Adipocyte (in vitro differentiated cells): ENCODE data around the gene LSM7.

Source experiments
- DNase-seq: peaks from one replicate; pipeline ENCODE4 v3.0.0-alpha.2; 2015; ENCODE audit warnings: low read depth
- H3K27me3 ChIP-seq: replicated peaks from 2 replicates; pipeline ENCODE4 v1.7.0; 2013; ENCODE audit warnings: mild to moderate bottlenecking, low read length, moderate library complexity; ENCODE audit not compliant: control insufficient read depth, insufficient read depth
- H3K36me3 ChIP-seq: 2 replicates; pipeline ENCODE4 v1.7.0; 2013; ENCODE audit warnings: low read length, mild to moderate bottlenecking, moderate library complexity; ENCODE audit not compliant: control insufficient read depth, insufficient read depth, severe bottlenecking
- H3K4me1 ChIP-seq: 2 replicates; pipeline ENCODE4 v1.7.0; 2013; ENCODE audit warnings: mild to moderate bottlenecking, low read length, moderate library complexity; ENCODE audit not compliant: control insufficient read depth, insufficient read depth
- H3K4me3 ChIP-seq: 2 replicates; pipeline ENCODE4 v1.7.0; 2013; ENCODE audit warnings: mild to moderate bottlenecking, low read length, moderate library complexity
- H3K9ac ChIP-seq: 2 replicates; pipeline ENCODE4 v1.7.0; 2013; ENCODE audit warnings: mild to moderate bottlenecking, low read length, moderate library complexity
- H3K9me3 ChIP-seq: 2 replicates; pipeline ENCODE4 v1.7.0; 2013; ENCODE audit warnings: mild to moderate bottlenecking, low read length, moderate library complexity; ENCODE audit not compliant: control insufficient read depth

LSM7 gene

GRCh38 chr19:2276429-2276986 is 51.9 kb downstream of the LSM7 start:
- no peak for DNase-seq
- H3K4me3 ChIP-seq = no peak overlapping the region

GRCh38 chr19:2275588-2276428 is 52.6 kb downstream of the LSM7 start:
- peaks cover 24% of the 10 kb centered on the region for H3K36me3 ChIP-seq
- H3K9me3 ChIP-seq = no peaks in the 10 kb centered on the region
- H3K4me3 ChIP-seq = peak overlapping the region; percentile 32
- no peaks in the 10 kb centered on the region for H3K27me3 ChIP-seq
- peak overlapping the region; percentile 43 for H3K9ac ChIP-seq
- no peak for DNase-seq
- H3K4me1 ChIP-seq = peaks cover 34% of the 10 kb centered on the region

More at GRCh38 chr19:2276429-2276986, 51.9 kb downstream of the LSM7 start:
- peaks cover 33% of the 10 kb centered on the region for H3K4me1 ChIP-seq
- no peak overlapping the region for H3K9ac ChIP-seq
- H3K36me3 ChIP-seq = peaks cover 21% of the 10 kb centered on the region
- no peaks in the 10 kb centered on the region for H3K9me3 ChIP-seq
- H3K27me3 ChIP-seq = no peaks in the 10 kb centered on the region

GRCh38 chr19:2274931-2275535 is 53.4 kb downstream of the LSM7 start:
- no peaks in the 10 kb centered on the region for H3K9me3 ChIP-seq
- DNase-seq = peak; percentile 78
- H3K36me3 ChIP-seq = peaks cover 24% of the 10 kb centered on the region
- H3K27me3 ChIP-seq = no peaks in the 10 kb centered on the region
- peak overlapping the region; percentile 43 for H3K9ac ChIP-seq
- H3K4me1 ChIP-seq = peaks cover 34% of the 10 kb centered on the region
- peak overlapping the region; percentile 32 for H3K4me3 ChIP-seq

- H3K9me3 ChIP-seq = no peaks in the 10 kb centered on the region
- peak overlapping the region; percentile 91 for H3K4me3 ChIP-seq
- H3K36me3 ChIP-seq = peaks cover 24% of the 10 kb centered on the region
Observed at GRCh38 chr19:2274185-2274711, 54.1 kb downstream of the LSM7 start.

GRCh38 chr19:2273356-2274184 is 54.8 kb downstream of the LSM7 start:
- Histone ChIP-seq H3K36me3 (peaks cover 24% of the 10 kb centered on the region), H3K4me3 (peak overlapping the region; percentile 91)

More at GRCh38 chr19:2274185-2274711, 54.1 kb downstream of the LSM7 start:
- Histone ChIP-seq H3K4me1 (peaks cover 34% of the 10 kb centered on the region), H3K9ac (peak overlapping the region; percentile 99), H3K27me3 (no peaks in the 10 kb centered on the region)
- no peak for DNase-seq

More at GRCh38 chr19:2273356-2274184, 54.8 kb downstream of the LSM7 start:
- H3K27me3 ChIP-seq = no peaks in the 10 kb centered on the region
- H3K9ac ChIP-seq = peak overlapping the region; percentile 99
- DNase-seq = peak; percentile 82
- no peaks in the 10 kb centered on the region for H3K9me3 ChIP-seq
- H3K4me1 ChIP-seq = peaks cover 37% of the 10 kb centered on the region
